ENCODE data around the gene TRAF7.

TRAF7 gene

DNA sequence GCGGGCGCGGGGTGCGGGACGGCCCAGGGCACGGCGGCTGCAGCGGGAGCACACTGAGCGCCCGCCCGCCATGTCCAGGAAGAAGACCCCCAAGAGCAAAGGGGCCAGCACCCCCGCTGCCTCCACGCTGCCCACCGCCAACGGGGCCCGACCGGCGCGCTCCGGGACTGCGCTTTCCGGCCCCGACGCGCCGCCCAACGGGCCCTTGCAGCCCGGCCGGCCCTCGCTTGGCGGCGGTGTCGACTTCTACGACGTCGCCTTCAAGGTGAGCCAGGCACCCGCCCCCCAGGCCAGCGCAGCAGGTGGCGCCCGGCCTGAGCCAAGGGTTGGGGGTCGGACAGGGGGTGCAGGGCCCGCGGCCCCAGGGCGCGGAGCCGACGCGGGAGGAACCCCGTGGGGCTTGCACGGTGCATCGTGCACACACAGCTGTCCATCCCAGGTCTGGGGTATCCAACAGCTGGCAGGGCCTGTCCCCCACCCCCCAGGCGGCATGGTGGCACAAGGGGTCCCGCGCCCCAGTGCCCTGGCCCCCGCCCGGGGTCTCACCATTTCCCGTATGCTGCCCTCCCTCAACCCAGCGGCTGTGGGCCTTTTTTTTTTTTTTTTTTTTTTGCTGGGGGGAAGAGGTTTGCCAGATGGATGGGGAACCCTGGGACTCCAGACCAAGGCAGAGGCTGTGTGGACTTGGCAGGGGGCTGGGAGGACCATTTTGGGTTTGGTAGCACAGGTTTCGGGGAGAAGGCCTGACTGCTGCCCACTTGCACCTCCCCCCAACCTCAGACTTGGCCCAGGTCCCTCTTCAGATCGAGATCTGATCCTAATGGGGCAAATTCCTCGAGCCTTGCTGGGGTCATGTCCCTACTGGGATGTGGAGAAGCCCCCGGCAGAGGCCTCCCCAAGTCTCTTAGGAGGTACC lies 6.6 kb upstream of the TRAF7 start:
- DNase-seq = no peak

GRCh38 chr16:2149630-2150417 lies 5.8 kb upstream of the TRAF7 start:
- DNase-seq = no peak

GRCh38 chr16:2150418-2151187 lies 5.0 kb upstream of the TRAF7 start:
- DNase-seq = no peak

DNA sequence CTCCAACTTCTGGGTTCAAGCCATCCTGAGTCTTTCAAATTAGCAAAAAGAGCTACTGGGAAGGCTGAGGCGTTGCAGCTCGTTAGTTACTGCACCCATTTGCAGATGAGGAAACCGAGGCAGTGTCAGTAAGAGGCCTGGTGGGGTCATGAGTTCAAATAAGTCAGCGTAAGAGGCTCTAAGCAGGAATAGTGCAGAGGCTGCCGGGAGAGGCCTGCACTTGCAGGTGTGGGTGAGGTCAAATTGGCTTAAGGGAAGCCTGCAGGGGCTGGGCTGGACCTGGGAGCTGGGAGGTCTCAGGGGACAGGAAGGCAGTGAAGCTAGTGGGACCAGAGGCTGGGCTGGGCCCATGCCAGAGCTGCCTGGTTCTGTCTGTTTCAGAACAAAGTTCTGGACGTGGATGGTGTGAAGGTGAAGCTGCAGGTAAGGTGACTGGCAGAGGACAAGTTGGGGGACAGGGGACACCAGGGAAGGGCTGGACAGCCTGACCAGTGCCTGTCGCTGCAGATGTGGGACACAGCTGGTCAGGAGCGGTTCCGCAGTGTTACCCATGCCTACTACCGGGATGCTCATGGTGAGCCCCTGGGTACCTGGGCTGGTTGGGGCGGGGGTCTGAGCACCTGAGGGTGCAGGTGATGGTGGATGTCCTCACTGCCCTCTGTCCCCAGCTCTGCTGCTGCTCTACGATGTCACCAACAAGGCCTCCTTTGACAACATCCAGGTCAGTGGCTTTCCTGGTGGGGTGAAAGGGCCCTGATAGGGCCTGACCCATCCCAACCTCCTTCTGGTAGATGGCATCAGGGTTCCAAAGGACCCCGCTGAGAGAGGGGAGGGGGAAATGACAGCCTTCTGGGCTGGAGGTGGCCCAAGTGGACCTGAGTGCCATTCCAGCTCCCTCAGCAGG lies 4.1 kb upstream of the TRAF7 start:
- DNase-seq = no peak

GRCh38 chr16:2152695-2153506 lies 2.7 kb upstream of the TRAF7 start:
- no peak for DNase-seq

- no peak for DNase-seq
Observed at GRCh38 chr16:2154533-2155090, 970 bp upstream of the TRAF7 start.

DNA sequence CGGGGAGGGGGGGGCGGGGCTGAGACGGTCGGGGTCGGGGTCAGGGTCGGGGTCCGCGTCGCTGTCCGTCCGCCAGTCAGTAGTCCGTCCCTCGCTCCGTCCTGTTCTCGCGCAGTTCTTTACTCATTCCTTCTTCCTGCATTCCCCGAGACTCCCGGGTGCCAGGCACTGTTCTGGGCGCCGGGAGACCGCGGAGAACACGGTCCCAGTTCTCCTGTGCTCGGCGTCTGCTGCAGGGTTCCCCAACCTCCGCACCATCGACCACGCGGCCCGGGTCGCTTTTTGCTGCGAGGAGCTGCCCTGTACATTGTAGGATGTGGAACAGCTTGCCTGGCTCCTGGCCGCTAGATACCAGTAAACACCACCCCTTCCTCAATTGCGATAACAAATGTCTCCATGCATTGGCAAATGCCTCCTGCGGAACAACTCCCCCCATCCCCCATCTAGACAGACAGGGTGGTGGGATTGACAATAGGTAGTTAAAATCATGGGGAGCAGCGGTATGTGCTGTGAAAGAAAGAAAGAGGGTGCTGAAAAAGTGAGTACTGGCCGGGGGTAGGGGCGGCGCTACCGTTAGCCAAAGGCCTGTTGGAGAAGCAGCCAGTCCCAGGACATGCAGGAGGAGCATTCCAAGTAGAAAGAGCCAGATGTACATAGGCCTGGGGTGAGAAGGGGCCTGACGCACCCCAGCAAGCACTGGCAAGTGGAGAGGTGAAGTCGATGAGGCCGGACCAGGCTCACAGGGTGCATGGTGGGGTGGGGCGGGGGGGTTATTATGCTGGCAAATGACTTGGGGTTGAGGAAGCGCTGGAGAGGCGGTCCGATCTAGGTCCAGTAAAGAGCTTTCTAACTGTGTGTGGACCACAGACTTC lies 631 bp downstream of the TRAF7 start:
- DNase-seq = no peak

DNA sequence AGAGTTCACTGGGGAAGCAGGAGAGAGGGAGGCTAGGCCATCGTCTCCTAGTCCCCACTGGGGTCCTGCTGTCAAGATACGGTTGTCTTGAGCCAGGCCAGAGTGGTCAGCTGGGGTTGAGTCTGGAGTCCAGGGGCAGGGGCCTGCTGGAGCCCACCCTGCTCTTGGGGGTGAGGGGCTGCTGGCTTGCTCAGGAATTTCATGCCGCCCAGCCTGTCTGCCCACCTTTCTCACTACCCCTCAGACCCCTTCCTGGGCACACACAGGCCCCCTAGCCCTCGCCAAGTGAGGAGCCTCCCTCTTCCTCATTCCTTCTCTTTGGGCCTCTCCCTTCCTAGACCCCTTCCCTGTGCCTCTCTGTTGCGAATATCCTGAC lies 1.3 kb downstream of the TRAF7 start:
- no peak for DNase-seq

DNA sequence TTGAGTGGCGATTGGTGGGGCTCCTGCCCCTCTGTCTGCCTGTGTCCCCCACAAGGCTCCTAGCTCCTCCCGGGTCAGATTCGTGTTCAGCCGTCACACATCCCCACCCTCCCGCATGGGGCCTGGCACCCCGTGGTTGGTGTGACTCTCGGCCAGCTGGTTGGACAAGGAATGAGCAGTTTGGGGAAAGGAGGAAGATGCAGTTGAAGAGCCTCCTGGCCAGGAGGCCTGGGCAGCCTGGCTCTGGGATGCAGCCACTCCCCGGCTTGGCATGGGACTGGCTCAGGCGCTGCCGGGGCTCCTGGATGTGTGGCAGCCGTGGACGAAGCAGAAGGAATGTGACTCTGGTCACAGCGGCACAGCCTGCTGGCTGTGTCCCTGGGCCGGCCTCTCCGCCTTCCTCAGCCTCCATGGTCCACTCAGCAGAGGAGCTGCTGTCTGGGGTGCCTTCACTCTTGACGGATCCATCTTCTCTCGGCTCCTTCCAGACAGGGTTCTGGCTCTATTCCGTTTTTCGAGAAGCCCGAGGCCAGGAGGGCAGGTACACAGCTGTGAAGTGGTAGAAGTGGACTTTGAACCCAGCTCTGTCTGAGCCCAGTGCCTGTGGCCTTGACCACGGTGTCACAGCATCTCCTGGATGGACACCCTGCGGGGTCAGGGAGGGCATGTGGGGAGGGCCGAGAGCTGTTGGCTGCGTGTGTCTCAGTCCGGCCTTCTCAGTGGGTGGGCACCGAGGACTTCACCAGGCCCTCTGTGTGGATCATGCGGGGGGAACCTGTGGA lies 2.1 kb downstream of the TRAF7 start:
- no peak for DNase-seq

DNA sequence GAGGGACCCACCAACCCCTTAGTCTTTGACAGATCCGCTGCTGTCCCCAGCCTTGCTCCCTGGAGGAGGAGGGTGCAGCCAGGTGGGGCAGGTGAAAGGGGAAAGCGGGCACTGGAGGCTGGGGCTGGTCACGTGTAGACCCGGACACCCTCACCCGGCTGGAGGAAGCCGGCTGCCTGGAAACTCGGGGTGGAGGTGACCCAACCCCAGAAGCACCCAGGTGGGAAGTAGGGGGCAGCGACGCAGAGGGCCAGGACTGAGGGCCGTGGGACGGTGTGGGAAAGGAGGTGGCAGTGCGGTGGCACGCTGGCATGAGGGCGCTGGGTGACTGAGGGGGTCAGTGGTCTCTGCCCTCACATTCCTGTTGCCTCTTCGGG lies 2.7 kb downstream of the TRAF7 start:
- DNase-seq = no peak

GRCh38 chr16:2159175-2159838 lies 3.7 kb downstream of the TRAF7 start:
- no peak for DNase-seq

GRCh38 chr16:2160915-2161551 lies 5.5 kb downstream of the TRAF7 start:
- DNase-seq = no peak

- DNase-seq = no peak
Observed at GRCh38 chr16:2161911-2162310, 6.3 kb downstream of the TRAF7 start.

DNA sequence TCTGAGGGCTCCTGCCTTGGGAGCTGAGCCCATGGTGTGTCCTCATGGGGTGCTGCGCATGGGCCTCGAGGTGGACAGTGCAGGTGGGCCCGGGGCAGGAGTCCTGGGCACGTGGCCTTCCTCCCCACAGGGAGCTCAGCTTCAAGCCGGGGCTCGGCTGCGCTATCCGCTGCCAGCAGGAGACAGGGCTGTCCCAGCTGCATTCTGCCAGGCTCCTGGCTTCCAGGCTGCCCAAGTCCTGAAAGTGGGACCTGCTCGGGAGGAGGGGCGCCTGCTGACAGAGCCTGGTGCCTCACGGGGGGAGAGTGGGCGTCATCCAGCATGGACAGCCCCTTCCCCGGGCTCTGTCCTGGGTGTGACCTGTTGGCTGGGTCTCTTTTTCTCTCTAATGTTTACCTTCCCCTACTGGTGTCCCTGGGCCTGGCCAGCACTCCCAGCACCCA lies 7.1 kb downstream of the TRAF7 start:
- no peak for DNase-seq

GRCh38 chr16:2163211-2163881 lies 7.8 kb downstream of the TRAF7 start:
- no peak for DNase-seq

DNA sequence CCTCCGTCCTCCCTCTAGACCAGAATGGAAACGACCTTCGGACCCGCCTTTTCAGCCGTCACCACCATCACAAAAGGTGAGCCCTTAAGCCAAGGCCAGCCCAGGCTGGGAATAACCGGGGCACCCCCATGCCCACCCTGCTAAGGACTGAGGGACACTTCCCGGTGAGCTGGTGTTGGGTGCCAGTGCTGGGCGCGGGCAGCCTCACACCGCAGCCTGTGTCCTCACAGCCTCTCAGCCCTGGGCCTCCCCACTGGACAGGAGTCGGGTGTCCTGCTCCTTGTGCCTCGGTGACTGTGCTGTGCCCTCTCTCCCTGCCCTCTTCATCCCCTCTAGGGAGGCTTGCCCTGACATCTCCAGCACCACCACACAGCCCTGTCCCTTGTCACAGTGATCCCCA lies 10.3 kb downstream of the TRAF7 start:
- no peak for DNase-seq

DNA sequence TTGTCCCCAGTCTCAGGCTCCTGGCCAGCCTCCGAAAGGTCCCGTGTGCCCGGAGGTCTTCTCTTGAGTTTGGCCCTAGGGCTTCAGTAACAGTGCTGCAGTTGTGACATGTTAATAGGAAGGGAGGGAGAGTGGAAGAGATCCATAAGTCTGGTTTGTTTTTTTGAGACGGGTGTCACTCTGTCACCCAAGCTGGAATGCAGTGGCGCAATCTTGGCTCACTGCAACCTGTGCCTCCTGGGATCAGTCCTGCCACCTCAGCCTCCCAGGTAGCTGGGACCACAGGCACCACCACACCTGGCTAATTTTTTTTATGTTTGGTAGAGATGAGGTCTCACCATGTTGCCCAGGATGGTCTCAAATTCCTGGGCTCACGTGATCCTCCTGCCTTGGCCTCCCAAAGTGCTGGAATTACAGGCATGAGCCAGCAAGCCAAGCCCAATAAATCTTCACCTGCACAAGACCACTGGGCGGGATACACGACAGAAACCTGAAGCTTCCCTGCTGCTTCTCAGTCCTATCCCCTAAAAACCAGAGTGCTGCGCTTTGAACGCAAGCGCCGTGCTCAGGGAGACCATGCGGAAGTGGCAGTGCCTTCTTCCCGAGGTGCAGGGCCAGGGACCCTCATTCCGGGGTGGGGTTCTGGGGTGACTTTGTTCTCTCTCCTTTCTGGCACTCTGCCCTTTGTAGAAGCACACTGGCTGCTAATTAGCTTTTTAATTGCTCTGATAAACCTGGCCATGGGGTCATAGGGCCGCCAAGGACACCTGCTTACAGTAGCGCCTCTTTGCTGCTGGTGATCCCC lies 10.9 kb downstream of the TRAF7 start:
- DNase-seq = no peak

Data from bone marrow (tissue), 2 donors.